Hepatocyte (in vitro differentiated cells): Measurements from ENCODE around the gene RIMBP2.

ENCODE experiments used
- EZH2 ChIP-seq: fragments of 200-600 bp; sonication (generic); IDR thresholded peaks from 2 replicates; pipeline ENCODE4 v1.6.1; 2016; ENCODE audit warnings: antibody characterized with exemption, mild to moderate bottlenecking, borderline replicate concordance
- TF ChIP-seq, protein P1 (sequence below): fragments of 200-600 bp; sonication (generic); IDR thresholded peaks from 2 replicates; pipeline ENCODE4 v1.5.1; 2016; ENCODE audit warnings: antibody characterized with exemption, mild to moderate bottlenecking; ENCODE audit not compliant: poor library complexity

DNA sequence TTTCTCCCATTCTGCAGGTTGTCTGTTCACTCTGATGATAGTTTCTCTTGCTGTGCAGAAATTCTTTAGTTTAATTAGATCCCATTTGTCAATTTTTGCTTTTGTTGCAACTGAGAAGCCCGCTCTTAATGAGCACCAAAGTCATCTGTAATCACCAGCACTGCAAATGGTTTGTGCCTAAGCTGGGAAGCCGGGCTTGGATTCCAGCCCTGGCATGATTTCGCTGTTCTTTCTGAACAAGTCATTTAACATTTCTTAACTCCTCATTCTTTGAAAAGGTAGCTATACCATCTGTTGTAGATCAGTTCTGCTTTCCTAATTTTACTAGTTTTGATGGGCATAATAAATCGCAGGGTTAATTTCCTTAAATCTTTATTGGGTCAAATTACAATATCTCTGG, 346.3 kb downstream of the RIMBP2 start:
- TF ChIP-seq, protein P1, sequence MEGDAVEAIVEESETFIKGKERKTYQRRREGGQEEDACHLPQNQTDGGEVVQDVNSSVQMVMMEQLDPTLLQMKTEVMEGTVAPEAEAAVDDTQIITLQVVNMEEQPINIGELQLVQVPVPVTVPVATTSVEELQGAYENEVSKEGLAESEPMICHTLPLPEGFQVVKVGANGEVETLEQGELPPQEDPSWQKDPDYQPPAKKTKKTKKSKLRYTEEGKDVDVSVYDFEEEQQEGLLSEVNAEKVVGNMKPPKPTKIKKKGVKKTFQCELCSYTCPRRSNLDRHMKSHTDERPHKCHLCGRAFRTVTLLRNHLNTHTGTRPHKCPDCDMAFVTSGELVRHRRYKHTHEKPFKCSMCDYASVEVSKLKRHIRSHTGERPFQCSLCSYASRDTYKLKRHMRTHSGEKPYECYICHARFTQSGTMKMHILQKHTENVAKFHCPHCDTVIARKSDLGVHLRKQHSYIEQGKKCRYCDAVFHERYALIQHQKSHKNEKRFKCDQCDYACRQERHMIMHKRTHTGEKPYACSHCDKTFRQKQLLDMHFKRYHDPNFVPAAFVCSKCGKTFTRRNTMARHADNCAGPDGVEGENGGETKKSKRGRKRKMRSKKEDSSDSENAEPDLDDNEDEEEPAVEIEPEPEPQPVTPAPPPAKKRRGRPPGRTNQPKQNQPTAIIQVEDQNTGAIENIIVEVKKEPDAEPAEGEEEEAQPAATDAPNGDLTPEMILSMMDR: no peak
- no peak for TF ChIP-seq EZH2
